CD4-positive, alpha-beta memory T cell (primary cell): ENCODE measurements around the gene PKD2. TPM values are rescaled to one million over a fixed set of nuclear protein-coding genes. Genes with fewer than 3 reads are reported as not detected.
A peak's percentile ranks its signal among the peaks of the same experiment; 100 is the strongest.

Experiments used
- CTCF ChIA-PET: fragments of 350-600 bp; sonication (Branson Sonifier 250); formaldehyde crosslinking; loops from one replicate; lab custom pipeline; 2021; ENCODE audit warnings: inconsistent platforms; ENCODE audit not compliant: partially characterized antibody; lab: Charles Lee
- POLR2A ChIA-PET: fragments of 350-600 bp; sonication (Branson Sonifier 250); formaldehyde crosslinking; loops from one replicate; lab custom pipeline; 2021; ENCODE audit not compliant: partially characterized antibody; lab: Charles Lee
- DNase-seq, 5 donors: peaks; one replicate each; pipeline versions ENCODE4 v3.0.0 to v3.0.0-alpha.2; 2020 to 2022; ENCODE audit warnings: mixed read lengths in 1 of 5
- H3K27ac ChIP-seq: one replicate; pipeline ENCODE4 v1.7.0; 2013; ENCODE audit warnings: low read depth, low read length
- H3K27me3 ChIP-seq: 2 replicates; pipeline ENCODE4 v1.7.0; 2013; ENCODE audit warnings: mild to moderate bottlenecking, low read length, moderate library complexity; ENCODE audit not compliant: insufficient read depth
- H3K36me3 ChIP-seq: 2 replicates; pipeline ENCODE4 v1.7.0; 2013; ENCODE audit warnings: mild to moderate bottlenecking, low read length, moderate library complexity; ENCODE audit not compliant: insufficient read depth
- H3K4me1 ChIP-seq: 2 replicates; pipeline ENCODE4 v1.7.0; 2013; ENCODE audit warnings: mild to moderate bottlenecking, low read length, moderate library complexity; ENCODE audit not compliant: insufficient read depth
- H3K4me3 ChIP-seq, 2 donors: one replicate each; pipeline ENCODE4 v1.7.0; 2013; ENCODE audit warnings: low read length in 2 of 2, mild to moderate bottlenecking in 1 of 2
- H3K9me3 ChIP-seq, 2 donors: one replicate each; pipeline ENCODE4 v1.7.0; 2013; ENCODE audit warnings: low read length in 2 of 2, control low read depth in 1 of 2; ENCODE audit not compliant: control insufficient read depth in 1 of 2
- H3K27ac Mint-ChIP-seq, 7 donors: one replicate each; pipeline ENCODE4 v1.8.0; 2020 to 2021; ENCODE audit warnings: mixed read lengths in 7 of 7, mild to moderate bottlenecking in 6 of 7, inconsistent platforms in 3 of 7, moderate library complexity in 3 of 7
- H3K27me3 Mint-ChIP-seq, 2 donors: one replicate each; pipeline ENCODE4 v1.8.0; 2020 to 2021; ENCODE audit warnings: mixed read lengths in 2 of 2
- H3K36me3 Mint-ChIP-seq, 2 donors: one replicate each; pipeline ENCODE4 v1.8.0; 2020 to 2021; ENCODE audit warnings: mixed read lengths in 2 of 2, inconsistent platforms in 1 of 2, mild to moderate bottlenecking in 1 of 2
- H3K4me1 Mint-ChIP-seq, 4 donors: one replicate each; pipeline ENCODE4 v1.8.0; 2020 to 2021; ENCODE audit warnings: mixed read lengths in 4 of 4, mild to moderate bottlenecking in 1 of 4
- H3K4me3 Mint-ChIP-seq, 8 donors: one replicate each; pipeline ENCODE4 v1.8.0; 2020 to 2021; ENCODE audit warnings: mixed read lengths in 8 of 8, mild to moderate bottlenecking in 7 of 8, moderate library complexity in 6 of 8, inconsistent platforms in 3 of 8
- H3K9me3 Mint-ChIP-seq, 8 donors: one replicate each; pipeline ENCODE4 v1.8.0; 2020 to 2021; ENCODE audit warnings: mixed read lengths in 8 of 8, mild to moderate bottlenecking in 5 of 8, inconsistent platforms in 3 of 8, moderate library complexity in 1 of 8
- intact Hi-C: fragments of 100-400 bp; cut with micrococcal nuclease; formaldehyde crosslinking; loops from one replicate; pipeline ENCODE4 v1.15.1; 2023
- polyA plus RNA-seq, 2 donors: library from polyadenylated mRNA; unstranded; fragments of 300-500 nt; fragmentation: Illumina TruSeq; gene quantifications; one replicate each; pipeline ENCODE4 v1.2.3, GENCODE V29; 2021
- total RNA-seq, 2 experiments: library from RNA; stranded (reverse); gene quantifications; one replicate each; pipeline ENCODE4 v1.2.3, GENCODE V29; 2021

The PKD2 gene
- total and polyA plus RNA-seq, 4 experiments from 2014 or later, result 0.93 to 7.5 (median 6.0) TPM

- ChIA-PET CTCF (no interaction called here), POLR2A (no interaction called here)
- Mint-ChIP-seq H3K36me3 (no peaks in the 10 kb centered on the region), H3K27me3 (peaks cover 0 to 3% of the 10 kb centered on the region in 2 donors), H3K4me3 (no peak overlapping the region), H3K9me3 (no peaks in the 10 kb centered on the region), H3K4me1 (no peaks in the 10 kb centered on the region), H3K27ac (peak overlapping the region in 1 of 7 donors; percentile 69)
- Histone ChIP-seq H3K27ac (no peak overlapping the region), H3K9me3 (no peaks in the 10 kb centered on the region), H3K4me1 (no peaks in the 10 kb centered on the region), H3K36me3 (no peaks in the 10 kb centered on the region), H3K4me3 (no peak overlapping the region), H3K27me3 (no peaks in the 10 kb centered on the region)
- DNase-seq, result no peak
- intact Hi-C loops, result no loop called here
Observed at GRCh38 chr4:88087004-88087403, 79.6 kb downstream of the PKD2 start.

- no peaks in the 10 kb centered on the region for H3K36me3 Mint-ChIP-seq
- no peak for DNase-seq
- H3K36me3 ChIP-seq, result no peaks in the 10 kb centered on the region
- no peaks in the 10 kb centered on the region for H3K9me3 Mint-ChIP-seq
- no peaks in the 10 kb centered on the region for H3K27me3 ChIP-seq
- H3K27me3 Mint-ChIP-seq, result peaks cover 1 to 3% of the 10 kb centered on the region in 2 donors
- H3K9me3 ChIP-seq, result no peaks in the 10 kb centered on the region
- intact Hi-C loops, result no loop called here
- H3K4me3 Mint-ChIP-seq, result no peak overlapping the region
- no peak overlapping the region for H3K27ac Mint-ChIP-seq
- POLR2A ChIA-PET, result no interaction called here
- no peaks in the 10 kb centered on the region for H3K4me1 Mint-ChIP-seq
- no peak overlapping the region for H3K4me3 ChIP-seq
- CTCF ChIA-PET, result no interaction called here
- no peaks in the 10 kb centered on the region for H3K4me1 ChIP-seq
- no peak overlapping the region for H3K27ac ChIP-seq
Observed at GRCh38 chr4:88090898-88091297, 83.5 kb downstream of the PKD2 start.

DNA sequence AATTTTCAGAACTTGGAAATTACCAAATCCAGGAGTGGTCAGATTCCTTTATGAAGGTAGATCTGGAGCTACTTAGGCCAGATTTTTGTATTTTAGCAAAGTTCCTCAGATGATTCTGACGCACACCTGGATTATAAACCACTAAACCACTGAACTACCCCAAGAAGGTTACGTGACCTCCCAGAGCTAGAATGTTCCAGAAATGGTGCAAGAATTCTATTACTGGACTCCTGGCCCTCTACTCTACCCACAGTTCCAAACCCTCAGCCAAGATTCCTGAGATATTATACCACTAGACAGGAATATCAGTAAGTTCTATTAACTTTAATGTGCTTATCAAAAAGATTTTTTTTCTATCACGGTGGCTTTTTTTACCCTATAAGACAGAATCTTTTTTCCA, 83.9 kb downstream of the PKD2 start:
- intact Hi-C loops, result no loop called here
- H3K27me3 ChIP-seq, result no peaks in the 10 kb centered on the region
- Mint-ChIP-seq H3K27me3 (peaks cover 1 to 3% of the 10 kb centered on the region in 2 donors), H3K36me3 (no peaks in the 10 kb centered on the region), H3K4me3 (no peak overlapping the region), H3K27ac (no peak overlapping the region), H3K9me3 (no peaks in the 10 kb centered on the region), H3K4me1 (no peaks in the 10 kb centered on the region)
- H3K4me3 ChIP-seq, result no peak overlapping the region
- no peak for DNase-seq
- POLR2A ChIA-PET, result no interaction called here
- CTCF ChIA-PET, result no interaction called here
- no peak overlapping the region for H3K27ac ChIP-seq
- H3K9me3 ChIP-seq, result no peaks in the 10 kb centered on the region
- H3K4me1 ChIP-seq, result no peaks in the 10 kb centered on the region
- H3K36me3 ChIP-seq, result no peaks in the 10 kb centered on the region

GRCh38 chr4:88093874-88094273, 86.4 kb downstream of the PKD2 start:
- H3K36me3 ChIP-seq, result no peaks in the 10 kb centered on the region
- CTCF ChIA-PET, result no interaction called here
- no peak for DNase-seq
- no peaks in the 10 kb centered on the region for H3K9me3 Mint-ChIP-seq
- peaks cover 0 to 1% of the 10 kb centered on the region in 2 donors for H3K27me3 Mint-ChIP-seq
- no peak overlapping the region for H3K4me3 ChIP-seq
- no peak overlapping the region for H3K4me3 Mint-ChIP-seq
- no peaks in the 10 kb centered on the region for H3K9me3 ChIP-seq
- no peaks in the 10 kb centered on the region for H3K4me1 ChIP-seq
- H3K27ac ChIP-seq, result no peak overlapping the region
- no peaks in the 10 kb centered on the region for H3K36me3 Mint-ChIP-seq
- no peaks in the 10 kb centered on the region for H3K27me3 ChIP-seq
- no peaks in the 10 kb centered on the region for H3K4me1 Mint-ChIP-seq
- intact Hi-C loops, result no loop called here
- no peak overlapping the region for H3K27ac Mint-ChIP-seq
- POLR2A ChIA-PET, result no interaction called here

GRCh38 chr4:88097301-88097700, 89.9 kb downstream of the PKD2 start:
- no peaks in the 10 kb centered on the region for H3K36me3 ChIP-seq
- Mint-ChIP-seq H3K27me3 (peaks cover 0 to 1% of the 10 kb centered on the region in 2 donors), H3K4me3 (no peak overlapping the region), H3K4me1 (no peaks in the 10 kb centered on the region), H3K27ac (no peak overlapping the region), H3K36me3 (no peaks in the 10 kb centered on the region), H3K9me3 (no peaks in the 10 kb centered on the region)
- no peaks in the 10 kb centered on the region for H3K9me3 ChIP-seq
- no peak for DNase-seq
- no peaks in the 10 kb centered on the region for H3K27me3 ChIP-seq
- ChIA-PET POLR2A (no interaction called here), CTCF (no interaction called here)
- H3K4me1 ChIP-seq, result no peaks in the 10 kb centered on the region
- intact Hi-C loops, result no loop called here
- no peak overlapping the region for H3K27ac ChIP-seq
- no peak overlapping the region for H3K4me3 ChIP-seq

GRCh38 chr4:88097781-88098180, 90.3 kb downstream of the PKD2 start:
- Mint-ChIP-seq H3K9me3 (no peaks in the 10 kb centered on the region), H3K4me3 (no peak overlapping the region), H3K4me1 (no peaks in the 10 kb centered on the region), H3K36me3 (no peaks in the 10 kb centered on the region), H3K27me3 (peaks cover under 1 to 1% of the 10 kb centered on the region in 2 donors), H3K27ac (no peak overlapping the region)
- Histone ChIP-seq H3K4me1 (no peaks in the 10 kb centered on the region), H3K27ac (no peak overlapping the region), H3K9me3 (no peaks in the 10 kb centered on the region), H3K36me3 (no peaks in the 10 kb centered on the region), H3K27me3 (no peaks in the 10 kb centered on the region), H3K4me3 (no peak overlapping the region)
- no peak for DNase-seq
- CTCF ChIA-PET, result no interaction called here
- intact Hi-C loops, result no loop called here
- POLR2A ChIA-PET, result no interaction called here

- ChIA-PET CTCF (no interaction called here), POLR2A (no interaction called here)
- Mint-ChIP-seq H3K27ac (no peak overlapping the region), H3K36me3 (no peaks in the 10 kb centered on the region), H3K4me1 (no peaks in the 10 kb centered on the region), H3K27me3 (peaks cover 4% of the 10 kb centered on the region in 2 donors), H3K9me3 (no peaks in the 10 kb centered on the region), H3K4me3 (no peak overlapping the region)
- no peak for DNase-seq
- intact Hi-C loops, result no loop called here
- Histone ChIP-seq H3K9me3 (no peaks in the 10 kb centered on the region), H3K4me1 (no peaks in the 10 kb centered on the region), H3K36me3 (no peaks in the 10 kb centered on the region), H3K4me3 (no peak overlapping the region), H3K27ac (no peak overlapping the region), H3K27me3 (no peaks in the 10 kb centered on the region)
Observed at GRCh38 chr4:88098993-88099752, 91.7 kb downstream of the PKD2 start.
